Measurements from ENCODE around the gene COL26A1.

The COL26A1 gene

GRCh38 chr7:101379302-101379701 is 16.6 kb downstream of the COL26A1 start:
- DNase-seq (ENCODE audit: low read depth), result no peak
- TF ChIP-seq CTCF (IDR thresholded peaks at IDR 0.05; ENCODE audit: low read depth, low read length, missing control alignments), result no peak
- in situ Hi-C loops (cut with HindIII; ENCODE audit: low sequenced_read_pairs), result no loop called here
- no peak overlapping the region for H3K4me3 ChIP-seq (ENCODE audit: low read depth, low read length)

GRCh38 chr7:101381549-101382111 is 19.0 kb downstream of the COL26A1 start:
- no peak for DNase-seq (ENCODE audit: low read depth)
- TF ChIP-seq CTCF (IDR thresholded peaks at IDR 0.05; ENCODE audit: low read depth, low read length, missing control alignments), result no peak
- H3K4me3 ChIP-seq (ENCODE audit: low read depth, low read length), result no peak overlapping the region
- in situ Hi-C loops (cut with HindIII; ENCODE audit: low sequenced_read_pairs), result no loop called here

- no peak overlapping the region for H3K4me3 ChIP-seq (ENCODE audit: low read depth, low read length)
- no peak for DNase-seq (ENCODE audit: low read depth)
- in situ Hi-C loops (cut with HindIII; ENCODE audit: low sequenced_read_pairs), result no loop called here
- TF ChIP-seq CTCF (IDR thresholded peaks at IDR 0.05; ENCODE audit: low read depth, low read length, missing control alignments), result no peak
Observed at GRCh38 chr7:101382937-101383336, 20.3 kb downstream of the COL26A1 start.

- TF ChIP-seq CTCF (IDR thresholded peaks at IDR 0.05; ENCODE audit: low read depth, low read length, missing control alignments), result no peak
- no peak for DNase-seq (ENCODE audit: low read depth)
- H3K4me3 ChIP-seq (ENCODE audit: low read depth, low read length), result no peak overlapping the region
- in situ Hi-C loops (cut with HindIII; ENCODE audit: low sequenced_read_pairs), result no loop called here
Observed at GRCh38 chr7:101386177-101386557, 23.5 kb downstream of the COL26A1 start.

GRCh38 chr7:101386558-101387231 is 24.0 kb downstream of the COL26A1 start:
- H3K4me3 ChIP-seq (ENCODE audit: low read depth, low read length), result no peak overlapping the region
- no peak for TF ChIP-seq CTCF (IDR thresholded peaks at IDR 0.05; ENCODE audit: low read depth, low read length, missing control alignments)
- no peak for DNase-seq (ENCODE audit: low read depth)
- in situ Hi-C loops (cut with HindIII; ENCODE audit: low sequenced_read_pairs), result no loop called here

GRCh38 chr7:101390901-101391301 is 28.2 kb downstream of the COL26A1 start:
- no peak for DNase-seq (ENCODE audit: low read depth)
- no peak for TF ChIP-seq CTCF (IDR thresholded peaks at IDR 0.05; ENCODE audit: low read depth, low read length, missing control alignments)
- H3K4me3 ChIP-seq (ENCODE audit: low read depth, low read length), result no peak overlapping the region
- in situ Hi-C loops (cut with HindIII; ENCODE audit: low sequenced_read_pairs), result no loop called here

Data from astrocyte of the cerebellum (primary cell).